BE2C (cell line): ENCODE results near the gene PTOV1.
A peak's percentile ranks its signal among the peaks of the same experiment; 100 is the strongest.

Experiments used
- DNase-seq: peaks from one replicate; pipeline ENCODE4 v3.0.0-alpha.2; 2020
- H3K27me3 ChIP-seq: fragments of 250-450 bp; sonication (Bioruptor Pico); 2 replicates; pipeline ENCODE4 v1.5.1; 2020; ENCODE audit warnings: mild to moderate bottlenecking
- H3K36me3 ChIP-seq: fragments of 250-450 bp; sonication (Bioruptor Pico); 2 replicates; pipeline ENCODE4 v1.5.1; 2020; ENCODE audit warnings: mild to moderate bottlenecking
- H3K4me1 ChIP-seq: fragments of 250-450 bp; sonication (Bioruptor Pico); 2 replicates; pipeline ENCODE4 v1.5.1; 2020
- H3K4me3 ChIP-seq: 2 replicates; pipeline ENCODE4 v1.5.1; 2011; ENCODE audit warnings: low read depth, low read length
- H3K9me3 ChIP-seq: fragments of 250-450 bp; sonication (Bioruptor Pico); 2 replicates; pipeline ENCODE4 v1.5.1; 2020
- TF ChIP-seq, protein P1 (sequence below): IDR thresholded peaks from 2 replicates; pipeline ENCODE4 v1.5.1; 2012; ENCODE audit warnings: mild to moderate bottlenecking, low read depth, low read length

The PTOV1 gene

DNA sequence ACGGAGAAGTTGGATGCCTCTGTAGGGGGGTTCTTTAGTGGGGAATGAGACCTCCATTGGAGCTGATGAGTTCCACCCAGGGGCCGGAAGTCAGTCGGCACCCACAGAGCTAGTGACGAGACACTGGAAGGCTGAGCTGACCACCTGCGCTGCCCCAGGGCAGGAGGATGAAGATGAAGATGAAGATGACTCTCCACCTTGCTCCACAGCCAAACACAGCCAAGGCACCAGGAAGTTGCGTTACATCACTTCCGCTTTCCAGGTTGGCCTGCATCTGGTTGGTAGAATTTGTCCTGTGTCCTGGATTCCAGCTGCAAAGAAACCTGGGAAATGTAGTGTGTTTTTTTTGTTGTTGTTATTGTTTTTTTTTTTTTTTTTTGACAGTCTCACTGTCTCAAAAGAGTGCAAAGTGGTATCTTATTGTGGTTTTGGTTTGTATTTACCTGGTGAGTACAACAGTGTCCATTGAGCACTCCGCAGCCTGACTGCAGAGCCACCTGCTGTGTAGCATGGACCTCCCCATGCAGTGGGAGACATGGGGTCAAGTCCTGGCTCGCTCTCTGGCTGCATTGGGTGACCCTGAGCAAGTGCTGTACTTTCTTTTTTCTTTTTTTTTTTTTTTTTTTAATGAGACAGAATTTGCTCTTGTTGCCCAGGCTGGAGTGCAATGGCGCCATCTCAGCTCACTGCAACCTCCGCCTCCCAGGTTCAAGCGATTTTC is 28.4 kb downstream of the PTOV1 start:
- no peak overlapping the region for H3K4me3 ChIP-seq
- TF ChIP-seq, protein P1, sequence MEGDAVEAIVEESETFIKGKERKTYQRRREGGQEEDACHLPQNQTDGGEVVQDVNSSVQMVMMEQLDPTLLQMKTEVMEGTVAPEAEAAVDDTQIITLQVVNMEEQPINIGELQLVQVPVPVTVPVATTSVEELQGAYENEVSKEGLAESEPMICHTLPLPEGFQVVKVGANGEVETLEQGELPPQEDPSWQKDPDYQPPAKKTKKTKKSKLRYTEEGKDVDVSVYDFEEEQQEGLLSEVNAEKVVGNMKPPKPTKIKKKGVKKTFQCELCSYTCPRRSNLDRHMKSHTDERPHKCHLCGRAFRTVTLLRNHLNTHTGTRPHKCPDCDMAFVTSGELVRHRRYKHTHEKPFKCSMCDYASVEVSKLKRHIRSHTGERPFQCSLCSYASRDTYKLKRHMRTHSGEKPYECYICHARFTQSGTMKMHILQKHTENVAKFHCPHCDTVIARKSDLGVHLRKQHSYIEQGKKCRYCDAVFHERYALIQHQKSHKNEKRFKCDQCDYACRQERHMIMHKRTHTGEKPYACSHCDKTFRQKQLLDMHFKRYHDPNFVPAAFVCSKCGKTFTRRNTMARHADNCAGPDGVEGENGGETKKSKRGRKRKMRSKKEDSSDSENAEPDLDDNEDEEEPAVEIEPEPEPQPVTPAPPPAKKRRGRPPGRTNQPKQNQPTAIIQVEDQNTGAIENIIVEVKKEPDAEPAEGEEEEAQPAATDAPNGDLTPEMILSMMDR, result no peak

GRCh38 chr19:49880162-49880869 is 29.4 kb downstream of the PTOV1 start:
- Histone ChIP-seq H3K4me1 (no peaks in the 10 kb centered on the region), H3K9me3 (no peaks in the 10 kb centered on the region), H3K27me3 (no peaks in the 10 kb centered on the region), H3K4me3 (no peak overlapping the region), H3K36me3 (peaks cover 14% of the 10 kb centered on the region)
- TF ChIP-seq, protein P1, result no peak
- no peak for DNase-seq

More for the DNA sequence above, 28.4 kb downstream of the PTOV1 start:
- H3K4me1 ChIP-seq, result no peaks in the 10 kb centered on the region
- no peaks in the 10 kb centered on the region for H3K9me3 ChIP-seq
- no peak for DNase-seq
- peaks cover 16% of the 10 kb centered on the region for H3K36me3 ChIP-seq
- no peaks in the 10 kb centered on the region for H3K27me3 ChIP-seq

GRCh38 chr19:49881186-49881585 is 30.2 kb downstream of the PTOV1 start:
- H3K27me3 ChIP-seq, result no peaks in the 10 kb centered on the region
- H3K9me3 ChIP-seq, result no peaks in the 10 kb centered on the region
- no peaks in the 10 kb centered on the region for H3K4me1 ChIP-seq
- no peak overlapping the region for H3K4me3 ChIP-seq
- no peak for DNase-seq
- TF ChIP-seq, protein P1, result no peak
- H3K36me3 ChIP-seq, result peaks cover 14% of the 10 kb centered on the region

DNA sequence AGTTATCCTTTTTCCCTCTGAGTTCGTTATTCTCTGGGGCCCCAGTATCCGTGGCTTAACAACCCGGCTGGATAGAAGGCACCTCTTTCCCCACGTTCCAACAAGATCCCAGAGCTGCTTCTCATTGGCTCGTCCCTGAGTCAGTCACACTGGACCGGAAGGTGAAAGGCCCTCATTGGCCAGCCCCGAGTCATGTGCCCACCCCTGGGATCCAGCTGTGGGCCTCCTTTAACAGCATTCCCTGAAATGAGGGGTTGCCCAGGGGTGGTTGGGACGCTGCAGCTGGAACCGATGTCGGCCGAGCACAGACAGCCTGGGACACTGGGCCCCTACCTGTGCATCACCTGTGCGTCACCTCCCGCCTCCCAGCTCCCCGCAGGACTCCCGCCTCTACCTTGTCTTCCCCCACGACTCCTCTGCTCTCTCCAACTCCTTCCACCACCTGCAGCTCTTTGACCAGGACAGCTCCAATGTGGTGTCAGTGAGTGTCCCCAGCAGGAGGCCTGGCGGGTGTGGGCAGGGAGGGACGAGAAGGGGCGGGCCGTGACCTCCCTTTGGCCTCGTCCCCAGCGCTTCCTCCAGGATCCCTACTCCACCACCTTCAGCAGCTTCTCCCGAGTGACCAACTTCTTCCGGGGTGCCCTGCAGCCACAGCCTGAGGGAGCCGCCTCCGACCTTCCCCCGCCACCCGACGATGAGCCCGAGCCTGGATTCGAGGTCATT is 30.9 kb downstream of the PTOV1 start:
- Histone ChIP-seq H3K36me3 (peaks cover 14% of the 10 kb centered on the region), H3K27me3 (no peaks in the 10 kb centered on the region), H3K4me1 (no peaks in the 10 kb centered on the region), H3K9me3 (no peaks in the 10 kb centered on the region), H3K4me3 (no peak overlapping the region)
- TF ChIP-seq, protein P1, result no peak
- peak; percentile 54 for DNase-seq

DNA sequence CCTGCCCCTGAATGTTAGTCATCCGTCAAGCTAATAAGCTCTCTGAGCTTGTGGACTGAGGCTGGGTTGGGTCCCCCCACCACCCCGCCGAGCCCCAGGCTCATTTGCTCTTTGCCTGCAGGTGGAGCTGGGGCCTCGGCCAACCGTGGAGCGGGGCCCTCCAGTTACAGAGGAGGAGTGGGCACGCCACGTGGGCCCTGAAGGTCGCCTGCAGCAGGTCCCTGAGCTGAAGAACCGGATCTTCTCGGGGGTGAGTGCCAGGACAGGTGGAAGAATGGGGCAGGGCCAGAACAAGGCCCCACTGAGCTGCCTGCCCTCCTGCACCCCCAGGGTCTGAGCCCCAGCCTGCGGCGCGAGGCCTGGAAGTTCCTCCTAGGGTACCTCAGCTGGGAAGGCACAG is 31.7 kb downstream of the PTOV1 start:
- Histone ChIP-seq H3K36me3 (peaks cover 14% of the 10 kb centered on the region), H3K4me3 (no peak overlapping the region), H3K9me3 (no peaks in the 10 kb centered on the region), H3K4me1 (no peaks in the 10 kb centered on the region), H3K27me3 (no peaks in the 10 kb centered on the region)
- TF ChIP-seq, protein P1, result no peak
- no peak for DNase-seq
